SK-N-SH (cell line): ENCODE results near the gene KPTN. TPM values are rescaled to one million over a fixed set of nuclear protein-coding genes. Genes with fewer than 3 reads are reported as not detected.

Experiments
- CTCF ChIA-PET: fragments of 300-600, 350-600 bp; formaldehyde crosslinking; extraction: SDS; loops from one replicate; lab custom pipeline; 2021; lab: Yijun Ruan, JAX
- POLR2A ChIA-PET: fragments of 350-600 bp; sonication (Branson Sonifier 250); formaldehyde crosslinking; extraction: SDS; loops from one replicate; lab custom pipeline; 2020; ENCODE audit warnings: antibody characterized with exemption, inconsistent platforms; lab: Yijun Ruan, JAX
- DNase-seq: peaks from one replicate; pipeline ENCODE4 v3.0.0; 2012
- H2AFZ ChIP-seq: fragments of 200-600 bp; sonication (generic); 2 replicates; pipeline ENCODE4 v1.8.1; 2016; ENCODE audit warnings: antibody characterized with exemption, mild to moderate bottlenecking, low read depth
- H3F3A ChIP-seq: fragments of 200-600 bp; sonication (generic); replicated peaks from 2 replicates; pipeline ENCODE3; 2016; ENCODE audit warnings: antibody characterized with exemption, mild to moderate bottlenecking; ENCODE audit not compliant: insufficient read depth
- H3K27ac ChIP-seq, 2 experiments: fragments of 200-500 bp in 1 of 2; fragments of 200-600 bp in 1 of 2; sonication (Bioruptor generic) in 1 of 2; sonication (generic), shearing (Covaris generic) in 1 of 2; 2 replicates each; pipeline versions ENCODE4 v1.5.1 to v1.6.1; 2014 to 2016; ENCODE audit warnings: low read depth in 2 of 2, inconsistent platforms in 1 of 2, low read length in 1 of 2, mild to moderate bottlenecking in 1 of 2, mixed read lengths in 1 of 2
- H3K27me3 ChIP-seq: fragments of 200-600 bp; sonication (generic), shearing (Covaris generic); 2 replicates; pipeline ENCODE4 v1.6.1; 2016; ENCODE audit warnings: mixed run types; ENCODE audit not compliant: insufficient read depth
- H3K36me3 ChIP-seq, 2 experiments: fragments of 200-500 bp in 1 of 2; fragments of 200-600 bp in 1 of 2; sonication (Bioruptor generic) in 1 of 2; sonication (generic) in 1 of 2; replicated peaks in 1 of 2; 2 replicates each; pipeline versions ENCODE3 to v1.5.1; 2014 to 2016; ENCODE audit warnings: low read length in 1 of 2, mild to moderate bottlenecking in 1 of 2; ENCODE audit not compliant: insufficient read depth in 2 of 2, control insufficient read depth in 1 of 2
- H3K4me1 ChIP-seq, 2 experiments: fragments of 200-500 bp in 1 of 2; fragments of 200-600 bp in 1 of 2; sonication (Bioruptor generic) in 1 of 2; sonication (generic), shearing (Covaris generic) in 1 of 2; 2 replicates each; pipeline versions ENCODE4 v1.5.1 to v1.6.1; 2014 to 2016; ENCODE audit warnings: low read depth in 1 of 2, low read length in 1 of 2, mixed run types in 1 of 2; ENCODE audit not compliant: insufficient read depth in 2 of 2, control insufficient read depth in 1 of 2
- H3K4me2 ChIP-seq: fragments of 200-600 bp; sonication (generic), shearing (Covaris generic); 2 replicates; pipeline ENCODE4 v1.6.1; 2017; ENCODE audit warnings: mixed run types
- H3K4me3 ChIP-seq, 2 experiments: fragments of 200-500 bp in 1 of 2; fragments of 200-600 bp in 1 of 2; sonication (Bioruptor generic) in 1 of 2; sonication (generic), shearing (Covaris generic) in 1 of 2; 2 replicates each; pipeline versions ENCODE4 v1.5.1 to v1.8.1; 2014 to 2016; ENCODE audit warnings: low read depth in 2 of 2, inconsistent platforms in 1 of 2, low read length in 1 of 2, mild to moderate bottlenecking in 1 of 2, mixed read lengths in 1 of 2, moderate library complexity in 1 of 2
- H3K79me2 ChIP-seq: fragments of 200-600 bp; sonication (generic); 2 replicates; pipeline ENCODE4 v1.8.1; 2017; ENCODE audit warnings: mild to moderate bottlenecking; ENCODE audit not compliant: insufficient read depth
- H3K9ac ChIP-seq: fragments of 200-600 bp; sonication (generic); 2 replicates; pipeline ENCODE4 v1.6.1; 2017; ENCODE audit warnings: mixed run types
- H3K9me2 ChIP-seq: fragments of 200-600 bp; sonication (generic); 2 replicates; pipeline ENCODE4 v1.6.1; 2017; ENCODE audit warnings: mixed run types
- H3K9me3 ChIP-seq: fragments of 200-600 bp; sonication (generic); 2 replicates; pipeline ENCODE4 v1.6.1; 2017; ENCODE audit warnings: mixed run types, mild to moderate bottlenecking, moderate library complexity
- H4K20me1 ChIP-seq: fragments of 200-600 bp; sonication (generic); 2 replicates; pipeline ENCODE4 v1.6.1; 2017; ENCODE audit warnings: mild to moderate bottlenecking, mixed run types; ENCODE audit not compliant: insufficient read depth
- CHD2 ChIP-seq: fragments of 150-350 bp; IDR thresholded peaks from 2 replicates; pipeline ENCODE4 v1.6.1; 2018; ENCODE audit warnings: low read length; ENCODE audit not compliant: partially characterized antibody
- ELF1 ChIP-seq: IDR thresholded peaks from 2 replicates; pipeline ENCODE4 v1.4.0; 2012
- EP300 ChIP-seq, 2 experiments: IDR thresholded peaks; 2 replicates each; pipeline versions ENCODE4 v1.4.0 to v1.6.1; 2012; ENCODE audit warnings: borderline replicate concordance in 1 of 2, low read depth in 1 of 2, low read length in 1 of 2
- EZH2phosphoT487 ChIP-seq: fragments of 200-600 bp; sonication (generic); IDR thresholded peaks from 2 replicates; pipeline ENCODE4 v1.6.1; 2017; ENCODE audit warnings: low read depth, mixed run types, mild to moderate bottlenecking, antibody characterized with exemption, moderate library complexity, borderline replicate concordance
- FOSL2 ChIP-seq: IDR thresholded peaks from 2 replicates; pipeline ENCODE4 v1.4.0; 2012; ENCODE audit warnings: low read depth, mild to moderate bottlenecking, moderate library complexity, borderline replicate concordance
- FOXM1 ChIP-seq: IDR thresholded peaks from 2 replicates; pipeline ENCODE4 v1.4.0; 2012; ENCODE audit warnings: low read depth, mild to moderate bottlenecking
- GABPA ChIP-seq: IDR thresholded peaks from 2 replicates; pipeline ENCODE4 v1.4.0; 2012; ENCODE audit warnings: low read depth, mild to moderate bottlenecking
- GATA2 ChIP-seq: sonication (generic); formaldehyde crosslinking; IDR thresholded peaks from 2 replicates; pipeline ENCODE4 v1.5.0; 2020; ENCODE audit warnings: mild to moderate bottlenecking, missing genetic modification reagents
- IRF3 ChIP-seq: fragments of 150-350 bp; IDR thresholded peaks from 2 replicates; pipeline ENCODE4 v1.6.1; 2016; ENCODE audit warnings: mild to moderate bottlenecking, low read depth, low read length
- JUND ChIP-seq: IDR thresholded peaks from 2 replicates; pipeline ENCODE4 v1.4.0; 2012
- MEF2A ChIP-seq: IDR thresholded peaks from 2 replicates; pipeline ENCODE4 v1.4.0; 2012; ENCODE audit warnings: low read depth, borderline replicate concordance
- NFIC ChIP-seq: IDR thresholded peaks from 2 replicates; pipeline ENCODE4 v1.4.0; 2012; ENCODE audit warnings: borderline replicate concordance
- PBX3 ChIP-seq: IDR thresholded peaks from 2 replicates; pipeline ENCODE4; 2012
- RAD21 ChIP-seq: IDR thresholded peaks from 2 replicates; pipeline ENCODE4 v1.6.1; 2012; ENCODE audit warnings: mild to moderate bottlenecking, low read length
- RCOR1 ChIP-seq: fragments of 150-350 bp; IDR thresholded peaks from 2 replicates; pipeline ENCODE4 v1.6.1; 2017; ENCODE audit warnings: antibody characterized with exemption, low read length
- RFX5 ChIP-seq: IDR thresholded peaks from 2 replicates; pipeline ENCODE4 v1.6.1; 2012; ENCODE audit warnings: mild to moderate bottlenecking, improper control_type of control experiment, low read length
- SIN3A ChIP-seq: IDR thresholded peaks from 2 replicates; pipeline ENCODE4 v1.6.1; 2012; ENCODE audit warnings: low read depth, mild to moderate bottlenecking, low read length, moderate library complexity, borderline replicate concordance
- SMC3 ChIP-seq: IDR thresholded peaks from 2 replicates; pipeline ENCODE4 v1.6.1; 2012; ENCODE audit warnings: low read depth, low read length, improper control_type of control experiment
- TAF1 ChIP-seq: IDR thresholded peaks from 2 replicates; pipeline ENCODE4 v1.6.1; 2012; ENCODE audit warnings: low read depth, mild to moderate bottlenecking, low read length, moderate library complexity, borderline replicate concordance
- TCF12 ChIP-seq: IDR thresholded peaks from 2 replicates; pipeline ENCODE4 v1.4.0; 2012
- TEAD4 ChIP-seq: IDR thresholded peaks from 2 replicates; pipeline ENCODE4 v1.4.0; 2012; ENCODE audit warnings: mild to moderate bottlenecking, borderline replicate concordance; ENCODE audit not compliant: insufficient read depth
- USF1 ChIP-seq: IDR thresholded peaks from 2 replicates; pipeline ENCODE4 v1.4.0; 2012; ENCODE audit warnings: low read depth, borderline replicate concordance
- YY1 ChIP-seq: IDR thresholded peaks from 2 replicates; pipeline ENCODE4 v1.4.0; 2012; ENCODE audit warnings: low read depth, mild to moderate bottlenecking
- WGBS: methylation state at CpG from one replicate; pipeline ENCODE4 v1.1.6; 2017; ENCODE audit warnings: low lambda C conversion rate; 5-methylcytosine and 5-hydroxymethylcytosine counted together
- polyA plus RNA-seq, 3 experiments: library from polyadenylated mRNA; depleted of rRNA; stranded (reverse); fragments of >200 nt; gene quantifications; 2 replicates each; pipeline ENCODE4 v1.2.3, GENCODE V29; 2012
- TF ChIP-seq, protein P1 (sequence below): IDR thresholded peaks from 2 replicates; pipeline ENCODE4 v1.6.1; 2012; ENCODE audit warnings: mild to moderate bottlenecking, low read depth, low read length, moderate library complexity
- TF ChIP-seq, protein P2 (sequence below): fragments of 200-600 bp; sonication (generic); IDR thresholded peaks from 2 replicates; pipeline ENCODE4 v1.6.1; 2017; ENCODE audit warnings: antibody characterized with exemption, mild to moderate bottlenecking, moderate library complexity
- TF ChIP-seq, protein P3 (sequence below): IDR thresholded peaks from 2 replicates; pipeline ENCODE4 v1.4.0; 2012; ENCODE audit warnings: low read depth

Gene KPTN
- polyA plus RNA-seq, 1 of the 3 experiments (the other 2 are of a cell fraction) = 15.8 TPM

DNA sequence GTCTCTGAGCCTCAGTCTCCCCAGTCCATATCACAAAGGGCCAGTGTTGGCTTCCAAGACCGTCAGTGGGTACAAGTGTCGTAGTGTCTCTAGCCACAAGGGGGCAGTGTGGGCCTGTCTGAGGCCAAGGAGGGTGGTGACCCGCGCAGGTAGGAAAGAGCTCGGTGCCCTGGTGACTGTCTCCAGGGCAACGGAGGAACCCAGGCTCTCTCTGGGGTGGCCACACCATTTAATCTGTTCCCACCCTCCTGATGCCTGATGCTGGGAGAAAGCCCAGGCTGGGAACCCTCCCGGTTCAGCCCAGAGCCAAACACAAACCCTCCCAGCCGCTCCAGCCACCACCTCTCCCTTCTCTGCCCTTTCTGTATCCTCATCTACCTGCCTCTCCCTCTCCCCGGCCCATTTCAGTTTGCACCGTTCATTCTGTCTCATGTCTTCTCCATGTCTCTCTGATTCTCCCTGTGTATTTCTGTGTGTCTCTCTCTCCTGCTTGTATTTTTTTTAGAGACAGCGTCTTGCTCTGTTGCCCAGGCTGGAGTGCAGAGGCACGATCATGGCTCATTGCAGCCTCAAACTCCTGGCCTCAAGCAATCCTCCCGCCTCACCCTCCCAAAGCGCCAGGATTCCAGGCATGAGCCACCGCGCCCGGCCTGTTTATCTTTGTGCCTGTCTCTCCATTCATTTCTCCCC, 47.2 kb downstream of the KPTN start:
- Histone ChIP-seq H3K36me3 (no peaks in the 10 kb centered on the region), H3K4me3 (no peak overlapping the region; a peak in 1 of 4 replicates), H3K79me2 (no peaks in the 10 kb centered on the region), H3K27me3 (no peaks in the 10 kb centered on the region), H3K4me1 (no peaks in the 10 kb centered on the region; a peak in 1 of 4 replicates), H3K4me2 (no peak overlapping the region), H3K9me3 (no peaks in the 10 kb centered on the region), H3K9me2 (no peaks in the 10 kb centered on the region), H3F3A (no peaks in the 10 kb centered on the region), H3K9ac (no peak overlapping the region), H4K20me1 (no peaks in the 10 kb centered on the region), H2AFZ (no peak overlapping the region), H3K27ac (no peak overlapping the region)
- ChIA-PET CTCF (interaction anchor here (0.6 to 9.3 kb wide), 65 partner anchors 9 to 1424 kb away, joined by 3 to 168 read pairs (median 5); partner anchors contain the start of genes EHD2, KPTN, NAPA and NOP53), POLR2A (interaction anchor here (0.6 to 0.7 kb wide), 2 partner anchors 9 to 79 kb away, joined by 3 read pairs; no protein-coding TSS in a partner anchor)
- WGBS = 30% methylated on average over 17 of the region's 17 CpGs
- peak; percentile 86 for DNase-seq
- TF ChIP-seq GATA2 (CRISPR knock-in tag) (no peak), FOXM1 (no peak), TEAD4 (no peak), GABPA (no peak), JUND (no peak), RFX5 (no peak), ELF1 (no peak), SIN3A (no peak), CHD2 (no peak), PBX3 (no peak), FOSL2 (no peak), RAD21 (peak; percentile 98), RCOR1 (0 out of 2 replicates have a peak, but pooled peaks have one; percentile 11), USF1 (no peak), EP300 (IDR thresholded peaks at IDR 0.05; ENCODE audit: borderline replicate concordance in 1 of 2, low read depth in 1 of 2, low read length in 1 of 2) (no peak), SMC3 (peak; percentile 96), NFIC (no peak), YY1 (no peak), EZH2phosphoT487 (no peak), TAF1 (no peak), IRF3 (no peak), TCF12 (no peak), MEF2A (no peak)
- TF ChIP-seq, protein P1, sequence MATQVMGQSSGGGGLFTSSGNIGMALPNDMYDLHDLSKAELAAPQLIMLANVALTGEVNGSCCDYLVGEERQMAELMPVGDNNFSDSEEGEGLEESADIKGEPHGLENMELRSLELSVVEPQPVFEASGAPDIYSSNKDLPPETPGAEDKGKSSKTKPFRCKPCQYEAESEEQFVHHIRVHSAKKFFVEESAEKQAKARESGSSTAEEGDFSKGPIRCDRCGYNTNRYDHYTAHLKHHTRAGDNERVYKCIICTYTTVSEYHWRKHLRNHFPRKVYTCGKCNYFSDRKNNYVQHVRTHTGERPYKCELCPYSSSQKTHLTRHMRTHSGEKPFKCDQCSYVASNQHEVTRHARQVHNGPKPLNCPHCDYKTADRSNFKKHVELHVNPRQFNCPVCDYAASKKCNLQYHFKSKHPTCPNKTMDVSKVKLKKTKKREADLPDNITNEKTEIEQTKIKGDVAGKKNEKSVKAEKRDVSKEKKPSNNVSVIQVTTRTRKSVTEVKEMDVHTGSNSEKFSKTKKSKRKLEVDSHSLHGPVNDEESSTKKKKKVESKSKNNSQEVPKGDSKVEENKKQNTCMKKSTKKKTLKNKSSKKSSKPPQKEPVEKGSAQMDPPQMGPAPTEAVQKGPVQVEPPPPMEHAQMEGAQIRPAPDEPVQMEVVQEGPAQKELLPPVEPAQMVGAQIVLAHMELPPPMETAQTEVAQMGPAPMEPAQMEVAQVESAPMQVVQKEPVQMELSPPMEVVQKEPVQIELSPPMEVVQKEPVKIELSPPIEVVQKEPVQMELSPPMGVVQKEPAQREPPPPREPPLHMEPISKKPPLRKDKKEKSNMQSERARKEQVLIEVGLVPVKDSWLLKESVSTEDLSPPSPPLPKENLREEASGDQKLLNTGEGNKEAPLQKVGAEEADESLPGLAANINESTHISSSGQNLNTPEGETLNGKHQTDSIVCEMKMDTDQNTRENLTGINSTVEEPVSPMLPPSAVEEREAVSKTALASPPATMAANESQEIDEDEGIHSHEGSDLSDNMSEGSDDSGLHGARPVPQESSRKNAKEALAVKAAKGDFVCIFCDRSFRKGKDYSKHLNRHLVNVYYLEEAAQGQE = 0 out of 2 replicates have a peak, but pooled peaks have one; percentile 31
- TF ChIP-seq, protein P2, sequence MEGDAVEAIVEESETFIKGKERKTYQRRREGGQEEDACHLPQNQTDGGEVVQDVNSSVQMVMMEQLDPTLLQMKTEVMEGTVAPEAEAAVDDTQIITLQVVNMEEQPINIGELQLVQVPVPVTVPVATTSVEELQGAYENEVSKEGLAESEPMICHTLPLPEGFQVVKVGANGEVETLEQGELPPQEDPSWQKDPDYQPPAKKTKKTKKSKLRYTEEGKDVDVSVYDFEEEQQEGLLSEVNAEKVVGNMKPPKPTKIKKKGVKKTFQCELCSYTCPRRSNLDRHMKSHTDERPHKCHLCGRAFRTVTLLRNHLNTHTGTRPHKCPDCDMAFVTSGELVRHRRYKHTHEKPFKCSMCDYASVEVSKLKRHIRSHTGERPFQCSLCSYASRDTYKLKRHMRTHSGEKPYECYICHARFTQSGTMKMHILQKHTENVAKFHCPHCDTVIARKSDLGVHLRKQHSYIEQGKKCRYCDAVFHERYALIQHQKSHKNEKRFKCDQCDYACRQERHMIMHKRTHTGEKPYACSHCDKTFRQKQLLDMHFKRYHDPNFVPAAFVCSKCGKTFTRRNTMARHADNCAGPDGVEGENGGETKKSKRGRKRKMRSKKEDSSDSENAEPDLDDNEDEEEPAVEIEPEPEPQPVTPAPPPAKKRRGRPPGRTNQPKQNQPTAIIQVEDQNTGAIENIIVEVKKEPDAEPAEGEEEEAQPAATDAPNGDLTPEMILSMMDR = peak; percentile 86
- TF ChIP-seq, protein P3, sequence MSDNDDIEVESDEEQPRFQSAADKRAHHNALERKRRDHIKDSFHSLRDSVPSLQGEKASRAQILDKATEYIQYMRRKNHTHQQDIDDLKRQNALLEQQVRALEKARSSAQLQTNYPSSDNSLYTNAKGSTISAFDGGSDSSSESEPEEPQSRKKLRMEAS = no peak
